ENCODE data around the gene BIRC6.
"Not testable (repeated sequence)": the region's sequence is repeated elsewhere in the genome, so short reads cannot be mapped to it uniquely, and the experiment has no call there.

The BIRC6 gene

GRCh38 chr2:32626639-32627221, 269.9 kb downstream of the BIRC6 start:
- TF ChIP-seq, protein P1, sequence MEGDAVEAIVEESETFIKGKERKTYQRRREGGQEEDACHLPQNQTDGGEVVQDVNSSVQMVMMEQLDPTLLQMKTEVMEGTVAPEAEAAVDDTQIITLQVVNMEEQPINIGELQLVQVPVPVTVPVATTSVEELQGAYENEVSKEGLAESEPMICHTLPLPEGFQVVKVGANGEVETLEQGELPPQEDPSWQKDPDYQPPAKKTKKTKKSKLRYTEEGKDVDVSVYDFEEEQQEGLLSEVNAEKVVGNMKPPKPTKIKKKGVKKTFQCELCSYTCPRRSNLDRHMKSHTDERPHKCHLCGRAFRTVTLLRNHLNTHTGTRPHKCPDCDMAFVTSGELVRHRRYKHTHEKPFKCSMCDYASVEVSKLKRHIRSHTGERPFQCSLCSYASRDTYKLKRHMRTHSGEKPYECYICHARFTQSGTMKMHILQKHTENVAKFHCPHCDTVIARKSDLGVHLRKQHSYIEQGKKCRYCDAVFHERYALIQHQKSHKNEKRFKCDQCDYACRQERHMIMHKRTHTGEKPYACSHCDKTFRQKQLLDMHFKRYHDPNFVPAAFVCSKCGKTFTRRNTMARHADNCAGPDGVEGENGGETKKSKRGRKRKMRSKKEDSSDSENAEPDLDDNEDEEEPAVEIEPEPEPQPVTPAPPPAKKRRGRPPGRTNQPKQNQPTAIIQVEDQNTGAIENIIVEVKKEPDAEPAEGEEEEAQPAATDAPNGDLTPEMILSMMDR (conservative IDR thresholded peaks at IDR 0.05; ENCODE audit: low read depth, low read length) = no peak
- DNase-seq (ENCODE audit: low read depth) = no peak
- no peak overlapping the region for H3K4me3 ChIP-seq (ENCODE audit: low read length)

GRCh38 chr2:32627441-32627813, 270.6 kb downstream of the BIRC6 start:
- TF ChIP-seq, protein P1 (conservative IDR thresholded peaks at IDR 0.05; ENCODE audit: low read depth, low read length) = peak; percentile 30
- no peak for DNase-seq (ENCODE audit: low read depth)
- H3K4me3 ChIP-seq (ENCODE audit: low read length) = peak overlapping the region; percentile 91

GRCh38 chr2:32627814-32628579, 271.2 kb downstream of the BIRC6 start, which contains the start of gene TTC27:
TTC27 (plus strand) TSS chr2:32628050; CDS start chr2:32628293, 243 bp downstream.
- H3K4me3 ChIP-seq (ENCODE audit: low read length) = peak within 1 kb of the TSS; percentile 91
- TF ChIP-seq, protein P1 (conservative IDR thresholded peaks at IDR 0.05; ENCODE audit: low read depth, low read length) = no peak
- peak; percentile 84 for DNase-seq (ENCODE audit: low read depth)

GRCh38 chr2:32632089-32632488, 275.3 kb downstream of the BIRC6 start:
- no peak for DNase-seq (ENCODE audit: low read depth)

GRCh38 chr2:32633040-32633439, 276.2 kb downstream of the BIRC6 start:
- no peak for DNase-seq (ENCODE audit: low read depth)
- H3K4me3 ChIP-seq (ENCODE audit: low read length) = no peak overlapping the region
- TF ChIP-seq, protein P1 (conservative IDR thresholded peaks at IDR 0.05; ENCODE audit: low read depth, low read length) = no peak

More at GRCh38 chr2:32632089-32632488, 275.3 kb downstream of the BIRC6 start:
- H3K4me3 ChIP-seq (ENCODE audit: low read length) = no peak overlapping the region
- TF ChIP-seq, protein P1 (conservative IDR thresholded peaks at IDR 0.05; ENCODE audit: low read depth, low read length) = no peak

GRCh38 chr2:32638548-32638947, 281.7 kb downstream of the BIRC6 start:
- not testable (repeated sequence) for H3K4me3 ChIP-seq (ENCODE audit: low read length); DNase-seq (ENCODE audit: low read depth)

DNA sequence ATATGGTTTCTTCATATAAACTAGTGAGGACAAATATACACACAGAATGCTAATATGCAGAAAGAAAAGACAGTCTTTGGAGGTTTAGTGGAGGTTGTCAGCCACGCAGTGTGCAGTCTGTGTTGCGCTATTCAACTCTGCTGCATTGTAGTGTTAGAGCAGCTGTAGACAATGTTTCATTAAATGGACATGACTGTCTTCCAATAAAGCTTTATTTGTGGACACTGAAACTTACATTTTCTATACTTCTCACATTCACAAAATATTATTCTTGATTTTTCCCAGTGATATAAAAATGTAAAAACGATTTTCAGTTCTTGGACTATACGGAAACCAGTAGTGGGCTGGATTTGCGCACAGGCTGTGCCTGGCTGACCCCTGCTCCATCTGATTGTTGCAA, 284.4 kb downstream of the BIRC6 start:
- TF ChIP-seq, protein P1 (conservative IDR thresholded peaks at IDR 0.05; ENCODE audit: low read depth, low read length) = no peak
- H3K4me3 ChIP-seq (ENCODE audit: low read length) = no peak overlapping the region
- no peak for DNase-seq (ENCODE audit: low read depth)

All from retinal pigment epithelial cell (primary cell).